Panc1 (cell line): ENCODE data around the gene RFX2.
"Not testable (repeated sequence)": the region's sequence is repeated elsewhere in the genome, so short reads cannot be mapped to it uniquely, and the experiment has no call there.

Experiments used
- CTCF ChIP-seq: fragments of 450-650 bp; IDR thresholded peaks from 2 replicates; pipeline ENCODE4 v1.5.1; 2017; ENCODE audit warnings: mild to moderate bottlenecking
- POLR2AphosphoS5 ChIP-seq: IDR thresholded peaks from 2 replicates; pipeline ENCODE4 v1.6.1; 2012; ENCODE audit warnings: mild to moderate bottlenecking, low read depth, low read length, moderate library complexity

DNA sequence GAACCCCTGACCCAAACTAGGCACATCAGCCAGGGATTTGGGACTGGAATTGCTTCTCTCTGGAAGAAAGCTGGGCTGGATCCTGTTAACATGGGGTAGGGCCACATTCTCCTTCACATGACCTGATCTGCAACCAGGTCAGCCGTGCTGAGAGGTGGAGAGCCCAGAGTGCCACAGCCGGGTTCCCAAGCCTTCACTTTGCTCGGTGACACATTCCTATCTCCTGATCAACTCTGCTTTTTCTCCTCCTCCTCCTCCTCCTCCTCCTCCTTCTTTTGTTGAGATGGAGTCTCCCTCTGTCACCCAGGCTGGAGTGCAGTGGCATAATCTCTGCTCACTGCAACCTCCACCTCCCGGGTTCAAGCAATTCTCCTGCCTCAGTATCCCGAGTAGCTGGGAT is 124.5 kb downstream of the RFX2 start:
- not testable (repeated sequence) for TF ChIP-seq CTCF, POLR2AphosphoS5
